Breast epithelium (tissue), 4 donors: Measurements from ENCODE around the gene S100A14. TPM values are rescaled to one million over a fixed set of nuclear protein-coding genes. Genes with fewer than 3 reads are reported as not detected.
"Not testable (repeated sequence)": the region's sequence is repeated elsewhere in the genome, so short reads cannot be mapped to it uniquely, and the experiment has no call there.

ENCODE experiments used
- DNase-seq, 2 donors: peaks; one replicate each; pipeline ENCODE4 v3.0.0-alpha.2; 2019; ENCODE audit warnings: low spot score in 2 of 2
- H3K27ac ChIP-seq, 2 donors: fragments of 200-600 bp; sonication (generic) in 1 of 2; one replicate each; pipeline ENCODE4 v1.5.1; 2016 to 2019; ENCODE audit warnings: mild to moderate bottlenecking in 1 of 2
- H3K27me3 ChIP-seq, 2 donors: fragments of 200-600 bp; sonication (generic) in 1 of 2; one replicate each; pipeline versions ENCODE4 v1.5.1 to v1.6.0; 2017 to 2019; ENCODE audit warnings: control low read depth in 1 of 2, mild to moderate bottlenecking in 1 of 2
- H3K36me3 ChIP-seq: fragments of 200-600 bp; one replicate; pipeline ENCODE4 v1.5.1; 2019
- H3K4me1 ChIP-seq, 2 donors: fragments of 200-600 bp; sonication (generic); one replicate each; pipeline ENCODE4 v1.5.1; 2016 to 2019; ENCODE audit warnings: control low read depth in 1 of 2
- H3K4me3 ChIP-seq, 3 donors: fragments of 200-600 bp; sonication (generic); 1 replicate in 2 of 3; 2 replicates in 1 of 3; pipeline ENCODE4 v1.5.1; 2016 to 2019; ENCODE audit warnings: mild to moderate bottlenecking in 3 of 3, moderate library complexity in 2 of 3
- H3K9me3 ChIP-seq, 2 donors: fragments of 200-600 bp; sonication (generic) in 1 of 2; one replicate each; pipeline ENCODE4 v1.5.1; 2016 to 2019; ENCODE audit warnings: control low read depth in 1 of 2
- CTCF ChIP-seq, 3 donors: fragments of 450-650 bp; IDR thresholded peaks; one replicate each; pipeline ENCODE4 v1.5.1; 2016 to 2017; ENCODE audit warnings: antibody characterized with exemption in 3 of 3, mild to moderate bottlenecking in 3 of 3, moderate library complexity in 3 of 3
- POLR2A ChIP-seq: fragments of 450-650 bp; IDR thresholded peaks from one replicate; pipeline ENCODE4 v1.6.1; 2016; ENCODE audit warnings: antibody characterized with exemption, mild to moderate bottlenecking, moderate library complexity
- POLR2AphosphoS5 ChIP-seq, 3 donors: sonication (generic); formaldehyde crosslinking; IDR thresholded peaks; one replicate each; pipeline ENCODE4 v1.6.1; 2017; ENCODE audit warnings: antibody characterized with exemption in 3 of 3
- intact Hi-C: fragments of 100-400 bp; cut with DNase I; formaldehyde crosslinking; loops from one replicate; pipeline ENCODE4 v1.15.1; 2023; ENCODE audit warnings: low total_unique reads
- total RNA-seq, 3 donors: library from RNA; depleted of rRNA; stranded (reverse); fragments of >200 nt; gene quantifications; one replicate each; pipeline ENCODE4 v1.1.0, GENCODE V29; 2016

S100A14 gene
- total RNA-seq, 3 donors from 2014 or later = 70.1 to 99.2 TPM; not detected in 1

GRCh38 chr1:153578936-153579335 is 37.2 kb downstream of the S100A14 start:
- intact Hi-C loops = loop anchor here (10.0 kb wide), 1 partner anchor 46 kb away; the partner anchor contains the start of genes S100A1 and S100A13
- no peaks in the 10 kb centered on the region for H3K9me3 ChIP-seq
- no peak for TF ChIP-seq POLR2A
- TF ChIP-seq POLR2AphosphoS5 (IDR thresholded peaks at IDR 0.05) = no peak
- TF ChIP-seq CTCF (IDR thresholded peaks at IDR 0.05) = no peak
- no peaks in the 10 kb centered on the region for H3K27me3 ChIP-seq
- no peak for DNase-seq
- H3K36me3 ChIP-seq = no peaks in the 10 kb centered on the region
- H3K4me3 ChIP-seq = no peak overlapping the region
- H3K4me1 ChIP-seq = no peaks in the 10 kb centered on the region
- H3K27ac ChIP-seq = no peak overlapping the region

GRCh38 chr1:153578490-153578889 is 37.6 kb downstream of the S100A14 start:
- no peaks in the 10 kb centered on the region for H3K27me3 ChIP-seq
- H3K27ac ChIP-seq = no peak overlapping the region
- DNase-seq = no peak
- TF ChIP-seq CTCF (IDR thresholded peaks at IDR 0.05) = no peak
- TF ChIP-seq POLR2AphosphoS5 (IDR thresholded peaks at IDR 0.05) = no peak
- no peak for TF ChIP-seq POLR2A
- no peaks in the 10 kb centered on the region for H3K9me3 ChIP-seq
- intact Hi-C loops = loop anchor here (10.0 kb wide), 1 partner anchor 46 kb away; the partner anchor contains the start of genes S100A1 and S100A13
- H3K4me1 ChIP-seq = no peaks in the 10 kb centered on the region
- no peaks in the 10 kb centered on the region for H3K36me3 ChIP-seq
- H3K4me3 ChIP-seq = no peak overlapping the region

- DNase-seq = no peak
- Histone ChIP-seq H3K4me3 (no peak overlapping the region), H3K4me1 (no peaks in the 10 kb centered on the region), H3K9me3 (no peaks in the 10 kb centered on the region), H3K27me3 (no peaks in the 10 kb centered on the region), H3K27ac (no peak overlapping the region), H3K36me3 (no peaks in the 10 kb centered on the region)
- TF ChIP-seq POLR2A (no peak), CTCF (IDR thresholded peaks at IDR 0.05) (no peak), POLR2AphosphoS5 (IDR thresholded peaks at IDR 0.05) (no peak)
- intact Hi-C loops = loop anchor here (10.0 kb wide), 1 partner anchor 47 kb away; the partner anchor contains the start of genes S100A1 and S100A13
Measured at GRCh38 chr1:153577624-153578051, 38.5 kb downstream of the S100A14 start.

- intact Hi-C loops = loop anchor here (10.0 kb wide), 1 partner anchor 48 kb away; the partner anchor contains the start of genes S100A1 and S100A13
- Histone ChIP-seq H3K4me1 (no peaks in the 10 kb centered on the region), H3K36me3 (no peaks in the 10 kb centered on the region), H3K9me3 (no peaks in the 10 kb centered on the region), H3K27ac (no peak overlapping the region), H3K27me3 (no peaks in the 10 kb centered on the region), H3K4me3 (no peak overlapping the region)
- no peak for TF ChIP-seq POLR2A
- TF ChIP-seq CTCF (IDR thresholded peaks at IDR 0.05) = no peak
- no peak for TF ChIP-seq POLR2AphosphoS5 (IDR thresholded peaks at IDR 0.05)
- no peak for DNase-seq
Measured at GRCh38 chr1:153577138-153577537, 39.0 kb downstream of the S100A14 start.

GRCh38 chr1:153575497-153575896 is 40.6 kb downstream of the S100A14 start:
- intact Hi-C loops = loop anchor here (10.0 kb wide), 1 partner anchor 49 kb away; the partner anchor contains the start of genes S100A1 and S100A13
- not testable (repeated sequence) for DNase-seq, H3K27me3 ChIP-seq, H3K4me3 ChIP-seq, H3K36me3 ChIP-seq, H3K4me1 ChIP-seq, H3K9me3 ChIP-seq, H3K27ac ChIP-seq

GRCh38 chr1:153575081-153575491 is 41.0 kb downstream of the S100A14 start:
- not testable (repeated sequence) for H3K4me1 ChIP-seq, DNase-seq, H3K36me3 ChIP-seq, H3K27ac ChIP-seq, H3K9me3 ChIP-seq, H3K27me3 ChIP-seq, H3K4me3 ChIP-seq
- intact Hi-C loops = loop anchor here (10.0 kb wide), 1 partner anchor 50 kb away; the partner anchor contains the start of genes S100A1 and S100A13
